NCI-H1105 treated with DMSO at 0.1 percent for 48 hours (cell line): ENCODE measurements around the gene ZNF407.
A peak's percentile ranks its signal among the peaks of the same experiment; 100 is the strongest.

Experiments
- DNase-seq: peaks from one replicate; lab custom pipeline; 2025; lab: John Stamatoyannopoulos, UW

Gene ZNF407

DNA sequence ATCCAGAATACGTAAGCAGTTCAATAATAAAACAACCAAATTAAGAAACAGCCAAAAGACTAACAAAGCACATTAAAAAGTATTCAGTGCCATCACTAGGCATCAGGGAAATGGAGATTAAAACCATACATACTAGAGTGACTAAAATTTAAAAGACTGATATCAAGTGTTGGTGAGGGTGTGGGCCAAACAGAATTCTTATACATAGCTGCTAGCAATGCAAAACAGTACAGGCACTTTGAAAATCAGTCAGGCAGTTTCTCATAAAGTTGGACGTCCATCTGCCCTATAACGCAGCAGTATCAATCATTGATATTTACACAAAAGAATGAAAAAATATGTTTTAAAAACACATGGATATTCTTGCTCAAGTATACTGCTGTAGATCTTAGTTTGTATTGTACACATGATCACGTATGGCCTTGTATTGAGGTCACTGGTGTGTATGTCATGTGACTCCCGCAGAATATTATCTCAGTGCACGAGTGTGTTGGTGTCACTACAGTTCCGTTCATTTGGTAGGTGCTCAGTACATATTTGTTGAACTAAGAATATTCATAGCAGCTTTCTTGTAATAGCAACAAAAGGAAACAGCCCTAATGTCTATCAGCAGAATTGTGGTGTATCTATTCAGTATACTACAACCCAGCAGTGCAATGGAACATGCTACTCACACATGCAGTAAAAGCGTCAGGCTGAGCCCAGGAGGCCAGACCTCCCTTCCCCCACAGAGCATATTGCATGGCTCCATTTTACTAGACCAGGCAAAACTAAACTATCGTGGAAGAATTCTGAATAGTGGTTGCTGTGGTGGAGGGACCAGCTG, 28.6 kb downstream of the ZNF407 start:
- no peak for DNase-seq

DNA sequence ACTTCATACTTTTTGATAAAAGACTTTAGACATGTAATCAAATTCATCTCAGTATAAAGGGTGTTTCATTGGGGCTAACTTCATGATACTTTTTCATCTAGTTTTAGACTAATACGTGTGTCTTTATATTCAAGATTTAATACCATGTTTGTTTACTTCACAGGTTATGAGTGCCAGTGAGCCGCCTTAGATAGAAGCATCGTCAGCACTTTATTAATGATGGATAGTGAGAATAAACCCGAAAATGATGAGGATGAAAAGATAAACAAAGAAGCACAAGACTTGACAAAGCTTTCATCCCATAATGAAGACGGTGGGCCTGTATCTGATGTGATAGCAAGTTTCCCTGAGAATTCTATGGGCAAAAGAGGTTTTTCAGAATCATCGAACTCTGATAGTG, 33.1 kb downstream of the ZNF407 start:
- no peak for DNase-seq

DNA sequence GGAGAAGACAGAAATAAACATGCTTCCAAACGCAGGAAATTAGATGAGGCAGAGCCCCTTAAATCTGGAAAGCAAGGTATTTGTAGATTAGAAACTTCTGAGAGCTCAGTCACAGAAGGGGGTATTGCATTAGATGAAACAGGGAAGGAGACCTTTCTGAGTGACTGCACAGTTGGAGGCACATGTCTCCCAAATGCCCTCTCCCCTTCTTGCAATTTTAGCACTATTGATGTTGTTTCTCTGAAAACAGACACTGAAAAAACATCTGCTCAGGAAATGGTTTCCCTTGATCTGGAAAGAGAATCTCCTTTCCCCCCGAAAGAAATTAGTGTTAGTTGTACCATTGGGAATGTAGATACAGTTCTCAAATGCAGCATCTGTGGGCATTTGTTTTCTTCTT, 33.5 kb downstream of the ZNF407 start:
- no peak for DNase-seq

DNA sequence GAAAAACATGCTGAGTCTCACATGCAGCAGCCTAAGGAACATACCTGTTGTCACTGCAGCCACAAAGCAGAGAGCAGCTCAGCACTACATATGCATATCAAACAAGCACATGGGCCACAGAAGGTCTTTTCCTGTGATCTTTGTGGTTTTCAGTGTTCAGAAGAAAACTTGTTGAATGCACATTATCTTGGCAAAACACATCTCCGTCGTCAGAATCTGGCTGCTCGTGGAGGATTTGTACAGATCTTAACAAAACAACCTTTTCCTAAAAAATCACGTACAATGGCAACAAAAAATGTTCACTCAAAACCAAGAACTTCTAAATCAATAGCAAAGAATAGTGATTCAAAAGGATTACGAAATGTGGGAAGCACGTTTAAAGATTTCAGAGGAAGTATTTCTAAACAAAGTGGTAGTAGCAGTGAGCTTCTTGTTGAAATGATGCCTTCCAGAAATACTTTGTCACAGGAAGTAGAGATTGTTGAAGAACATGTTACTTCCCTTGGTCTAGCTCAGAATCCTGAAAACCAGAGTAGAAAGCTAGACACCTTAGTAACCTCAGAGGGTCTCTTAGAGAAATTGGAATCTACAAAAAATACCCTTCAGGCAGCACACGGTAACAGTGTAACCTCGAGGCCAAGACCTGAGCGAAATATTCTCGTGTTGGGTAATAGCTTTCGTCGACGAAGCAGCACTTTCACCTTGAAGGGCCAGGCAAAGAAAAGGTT, 34.1 kb downstream of the ZNF407 start:
- DNase-seq = no peak

DNA sequence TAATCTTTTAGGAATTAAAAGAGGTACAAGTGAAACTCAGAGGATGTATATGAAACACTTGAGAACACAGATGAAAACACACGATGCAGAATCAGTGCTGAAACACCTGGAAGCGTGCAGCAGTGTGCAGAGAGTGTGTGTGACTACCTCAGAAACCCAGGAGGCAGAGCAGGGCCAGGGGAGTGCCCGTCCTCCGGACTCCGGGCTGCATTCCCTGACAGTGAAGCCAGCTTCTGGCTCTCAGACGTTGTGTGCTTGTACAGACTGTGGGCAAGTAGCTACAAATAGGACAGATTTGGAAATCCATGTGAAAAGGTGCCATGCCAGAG, 34.6 kb downstream of the ZNF407 start:
- DNase-seq = no peak

DNA sequence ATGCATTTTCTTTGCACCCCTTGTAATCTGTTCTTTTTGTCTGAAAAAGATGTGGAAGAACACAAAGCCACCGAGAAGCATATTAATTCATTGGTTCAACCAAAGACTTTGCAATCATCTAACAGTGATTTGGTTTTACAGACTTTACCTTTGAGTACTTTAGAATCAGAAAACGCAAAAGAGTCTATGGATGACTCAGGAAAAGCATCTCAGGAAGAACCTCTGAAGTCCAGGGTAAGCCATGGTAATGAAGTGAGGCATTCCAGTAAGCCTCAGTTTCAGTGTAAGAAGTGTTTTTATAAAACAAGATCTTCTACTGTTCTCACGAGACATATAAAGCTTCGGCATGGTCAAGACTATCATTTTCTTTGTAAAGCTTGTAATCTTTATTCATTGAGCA, 35.2 kb downstream of the ZNF407 start:
- DNase-seq = no peak

DNA sequence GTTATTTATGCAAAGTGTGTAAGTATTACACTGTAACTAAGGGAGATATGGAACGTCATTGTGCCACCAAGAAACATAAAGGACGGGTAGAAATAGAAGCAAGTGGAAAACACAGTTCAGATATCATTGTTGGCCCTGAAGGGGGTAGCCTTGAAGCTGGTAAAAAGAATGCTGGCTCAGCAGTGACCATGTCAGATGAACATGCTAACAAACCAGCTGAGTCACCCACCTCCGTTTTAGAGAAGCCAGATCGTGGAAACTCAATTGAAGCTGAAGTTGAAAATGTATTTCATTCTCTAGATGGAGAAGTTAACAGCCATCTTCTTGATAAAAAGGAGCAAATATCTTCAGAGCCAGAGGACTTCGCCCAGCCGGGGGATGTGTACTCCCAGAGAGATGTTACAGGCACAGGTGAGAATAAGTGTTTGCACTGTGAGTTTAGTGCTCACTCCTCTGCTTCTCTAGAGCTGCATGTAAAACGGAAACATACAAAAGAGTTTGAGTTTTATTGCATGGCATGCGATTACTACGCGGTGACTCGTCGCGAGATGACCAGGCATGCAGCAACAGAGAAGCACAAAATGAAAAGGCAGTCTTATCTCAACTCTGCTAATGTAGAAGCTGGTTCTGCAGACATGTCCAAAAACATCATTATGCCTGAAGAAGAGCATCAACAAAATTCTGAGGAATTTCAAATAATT, 36.1 kb downstream of the ZNF407 start:
- DNase-seq = no peak

DNA sequence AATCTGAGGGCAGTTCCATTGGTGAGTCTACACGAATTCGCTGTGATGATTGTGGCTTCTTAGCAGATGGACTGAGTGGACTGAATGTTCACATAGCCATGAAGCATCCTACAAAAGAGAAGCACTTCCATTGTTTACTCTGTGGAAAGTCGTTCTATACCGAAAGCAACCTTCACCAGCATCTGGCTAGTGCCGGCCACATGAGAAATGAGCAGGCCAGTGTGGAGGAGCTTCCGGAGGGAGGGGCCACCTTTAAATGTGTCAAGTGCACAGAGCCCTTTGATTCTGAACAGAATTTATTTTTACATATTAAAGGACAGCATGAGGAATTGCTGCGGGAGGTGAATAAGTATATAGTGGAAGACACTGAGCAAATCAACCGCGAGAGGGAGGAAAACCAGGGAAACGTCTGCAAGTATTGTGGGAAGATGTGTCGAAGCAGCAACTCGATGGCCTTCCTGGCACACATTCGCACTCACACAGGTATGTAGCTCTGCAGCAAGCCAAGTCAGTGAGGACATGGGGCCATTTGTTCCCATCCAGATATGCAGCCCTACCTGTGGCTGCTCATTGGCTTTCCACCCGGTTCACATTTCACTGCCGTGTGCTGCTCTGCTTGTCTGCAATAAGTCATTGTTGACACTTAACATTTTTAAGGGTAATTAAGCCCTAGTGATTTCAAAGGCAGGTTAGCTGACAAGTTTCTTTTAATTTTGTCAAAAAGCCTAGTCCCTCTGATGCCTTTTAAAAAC, 37.7 kb downstream of the ZNF407 start:
- DNase-seq = peak; percentile 89

DNA sequence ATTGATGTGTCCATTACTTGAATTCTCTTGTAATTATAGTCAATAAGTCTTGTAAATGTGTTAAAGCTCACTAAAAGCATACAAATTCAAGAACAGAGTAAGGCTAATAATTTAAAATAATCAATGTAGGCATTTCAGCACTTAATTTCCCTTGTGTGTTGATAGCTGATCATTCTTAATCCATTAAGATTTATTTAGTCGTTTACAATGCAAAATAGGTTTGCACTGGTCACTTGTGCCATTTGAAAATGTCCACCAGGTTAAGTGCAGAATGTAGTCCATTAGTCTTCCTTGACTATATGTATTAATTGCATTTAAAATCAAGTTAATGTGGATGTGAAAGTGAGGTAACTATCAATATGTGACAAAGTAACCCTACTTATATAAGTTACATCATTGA, 39.4 kb downstream of the ZNF407 start:
- DNase-seq = no peak

DNA sequence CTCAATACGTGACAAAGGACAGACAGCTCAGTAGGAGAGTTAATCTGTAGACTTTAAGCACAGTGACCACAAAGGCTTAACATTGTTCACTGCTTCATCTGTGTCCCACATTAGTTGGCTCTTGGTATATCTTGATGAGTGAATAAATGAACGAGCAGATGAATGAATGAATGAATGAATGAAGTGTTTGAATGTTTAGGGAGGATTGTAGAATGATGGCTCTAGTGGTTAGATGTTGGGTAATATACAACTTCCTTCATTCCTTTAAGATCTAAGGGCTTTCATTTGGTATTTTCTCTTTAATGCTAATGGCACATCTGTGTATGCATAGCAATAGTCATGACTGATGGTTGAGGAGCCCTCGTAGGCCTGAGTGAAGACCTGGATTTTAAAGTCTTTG, 40.5 kb downstream of the ZNF407 start:
- no peak for DNase-seq

DNA sequence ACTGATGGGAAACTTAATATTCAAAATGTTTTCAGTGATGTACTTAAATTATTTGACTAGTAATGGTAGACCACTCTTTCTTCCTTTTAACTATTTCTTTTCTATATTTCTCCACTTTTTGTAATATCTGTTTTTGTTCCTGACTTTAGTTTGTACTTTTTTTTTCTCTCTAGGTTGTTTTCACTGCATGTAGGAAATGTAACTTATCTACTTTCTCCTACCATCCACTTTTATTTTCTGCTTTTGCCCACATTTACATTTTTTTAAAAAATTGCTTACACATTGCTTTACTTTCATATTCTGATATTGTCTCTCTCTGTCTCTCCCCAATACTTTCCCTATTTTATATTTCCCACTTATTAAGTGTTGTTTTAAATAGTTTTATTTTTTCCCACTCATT, 47.0 kb downstream of the ZNF407 start:
- no peak for DNase-seq

DNA sequence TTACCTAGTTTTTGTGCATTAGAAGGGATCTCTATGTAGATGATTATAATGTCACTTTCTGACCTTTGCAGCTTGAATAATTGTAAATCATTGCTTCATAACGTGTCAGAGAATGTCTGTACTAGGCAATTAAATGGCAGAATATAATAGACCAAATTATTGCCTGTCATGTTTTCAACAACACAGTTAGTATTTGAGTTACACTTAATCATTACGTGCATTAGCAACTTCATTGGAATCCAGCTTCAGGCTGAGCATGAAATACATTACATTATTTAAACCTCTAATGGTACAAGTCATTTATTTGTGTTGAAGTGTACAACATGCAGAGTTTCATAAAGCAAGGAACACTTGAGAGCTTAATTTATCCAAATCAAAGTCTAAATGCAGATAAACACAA, 48.0 kb downstream of the ZNF407 start:
- no peak for DNase-seq

DNA sequence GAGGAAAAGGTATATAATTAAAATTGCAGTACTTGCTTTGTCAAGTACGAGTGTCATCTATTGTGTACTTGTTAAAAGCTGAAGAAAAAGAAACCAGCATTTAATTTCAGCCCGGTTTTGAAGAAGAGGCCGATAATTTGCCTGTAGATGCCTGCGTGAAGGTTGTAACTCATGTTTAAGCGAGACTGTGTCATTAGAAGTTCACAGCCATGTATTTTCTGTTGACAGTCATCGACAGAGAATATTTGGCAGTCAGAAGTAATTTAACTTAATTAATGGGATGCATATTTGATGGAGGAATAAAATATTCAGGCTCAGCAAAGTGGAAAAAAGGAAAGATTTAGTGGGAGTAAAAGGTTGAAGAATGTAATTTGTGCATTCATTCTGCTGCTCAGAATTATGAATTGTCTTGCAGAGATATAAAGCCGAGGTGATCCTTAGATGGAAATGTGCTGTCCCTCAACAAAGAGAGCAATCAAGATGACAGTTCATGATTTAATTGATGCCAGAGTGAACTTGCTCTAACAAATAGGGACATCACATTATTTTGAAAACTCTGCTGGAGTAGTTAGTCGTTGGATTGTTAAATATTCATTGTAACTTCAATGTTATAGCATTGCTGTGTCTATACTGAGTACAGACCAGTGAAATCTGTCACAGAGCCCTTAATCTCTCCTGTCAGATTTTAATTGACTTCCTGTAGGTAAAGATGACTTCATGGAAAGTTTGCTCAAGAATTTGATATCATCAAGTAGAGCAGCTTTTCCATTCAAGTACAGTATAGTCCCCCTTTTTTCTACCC, 53.9 kb downstream of the ZNF407 start:
- DNase-seq = no peak

DNA sequence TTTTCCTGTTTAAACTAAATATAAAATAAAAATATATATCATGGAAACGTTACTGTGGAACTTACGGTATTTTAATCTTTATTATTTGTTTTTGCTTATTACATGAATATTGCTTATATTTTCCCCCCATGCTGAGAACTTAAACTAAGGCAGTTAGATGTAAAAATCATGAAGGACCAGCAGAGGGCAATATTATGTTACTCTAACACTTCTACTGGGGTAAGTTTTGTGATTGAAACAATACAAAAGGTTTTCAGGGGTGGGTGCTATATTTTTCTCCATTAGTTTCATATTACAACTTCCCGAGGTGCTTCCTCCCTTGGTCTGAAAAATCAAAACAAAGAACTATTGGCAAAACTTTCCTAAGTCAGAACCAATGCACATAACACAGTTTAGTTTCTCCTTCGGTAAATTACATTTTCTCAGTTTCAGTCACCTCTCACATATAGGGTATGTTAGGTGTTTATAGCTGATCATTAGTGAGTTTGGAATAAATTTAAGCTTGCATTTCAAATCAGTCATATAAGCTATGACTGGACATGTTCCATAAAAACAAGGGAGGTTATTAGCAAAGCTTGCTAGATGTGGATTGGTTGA, 54.8 kb downstream of the ZNF407 start:
- DNase-seq = peak; percentile 63

DNA sequence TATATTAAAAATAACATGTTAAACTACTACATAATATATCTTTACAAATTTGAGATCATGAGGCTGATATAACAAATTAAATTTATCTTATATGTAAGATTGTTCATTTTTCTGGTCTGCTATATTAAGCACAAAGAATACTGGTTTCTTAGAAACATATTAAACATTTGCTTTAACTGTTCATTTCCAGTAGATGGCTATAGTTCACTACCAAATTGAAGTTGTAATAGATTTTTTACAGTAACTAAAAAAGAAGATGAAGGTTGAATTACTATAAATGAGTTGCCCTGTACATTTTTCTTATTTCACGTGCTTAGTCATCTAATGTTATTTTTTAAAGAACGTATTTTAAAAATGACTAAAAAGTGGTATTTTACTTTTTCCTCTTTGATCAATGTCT, 57.0 kb downstream of the ZNF407 start:
- peak; percentile 64 for DNase-seq

DNA sequence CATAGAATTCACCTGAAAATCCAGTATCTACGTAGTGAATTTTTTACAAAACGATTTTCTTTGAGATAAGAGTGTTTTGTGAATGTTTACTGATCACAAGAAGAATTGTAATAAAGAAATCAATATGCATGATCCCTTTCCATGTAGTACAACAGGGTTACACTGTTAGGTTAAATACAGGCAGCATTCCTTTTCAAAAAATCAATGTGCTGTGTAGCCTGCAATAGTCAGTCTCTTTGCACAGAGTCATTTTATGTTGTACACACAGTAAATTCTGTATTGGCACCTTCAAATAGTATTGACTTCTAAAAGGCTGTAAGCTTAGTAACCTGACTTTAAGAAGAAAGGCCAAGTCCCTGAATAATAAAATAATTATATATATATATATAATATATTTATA, 63.3 kb downstream of the ZNF407 start:
- no peak for DNase-seq

DNA sequence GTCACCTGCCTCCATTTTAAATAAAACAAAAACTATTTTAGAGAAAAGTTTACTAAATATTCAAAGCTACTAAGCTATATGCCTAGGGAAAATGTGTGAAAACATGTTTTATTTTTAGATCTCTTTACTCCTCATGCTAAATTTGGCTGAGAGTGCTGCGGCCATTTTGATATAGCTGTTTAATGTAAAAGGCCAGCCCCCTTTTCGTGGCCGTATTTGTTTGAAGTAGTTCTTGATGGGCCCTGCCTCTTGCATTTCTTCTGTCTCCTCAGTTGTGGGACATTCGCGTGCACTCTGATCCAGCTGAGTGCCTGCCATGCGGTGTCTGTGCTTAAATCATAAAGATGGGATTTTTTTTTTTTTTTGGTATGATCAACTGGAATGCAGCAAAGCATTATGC, 64.0 kb downstream of the ZNF407 start:
- DNase-seq = no peak

DNA sequence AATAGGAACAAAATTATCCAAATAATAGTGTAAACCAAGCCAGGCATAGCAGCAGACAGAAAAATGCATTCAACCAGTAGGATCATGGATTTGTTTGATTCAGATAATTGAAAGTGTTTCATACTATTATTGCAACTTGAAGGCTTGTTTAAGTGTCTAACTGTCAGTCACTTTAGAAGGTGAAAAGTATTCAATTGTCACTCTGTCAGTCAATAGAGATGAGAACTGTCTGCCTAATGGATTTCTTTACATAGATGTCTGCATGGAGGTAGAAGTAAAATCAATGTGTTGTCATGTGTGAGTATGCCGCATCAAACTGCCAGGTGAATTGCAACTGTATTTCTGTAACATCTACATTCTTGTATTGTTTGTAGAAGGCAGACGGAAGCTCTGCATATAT, 65.0 kb downstream of the ZNF407 start:
- no peak for DNase-seq

DNA sequence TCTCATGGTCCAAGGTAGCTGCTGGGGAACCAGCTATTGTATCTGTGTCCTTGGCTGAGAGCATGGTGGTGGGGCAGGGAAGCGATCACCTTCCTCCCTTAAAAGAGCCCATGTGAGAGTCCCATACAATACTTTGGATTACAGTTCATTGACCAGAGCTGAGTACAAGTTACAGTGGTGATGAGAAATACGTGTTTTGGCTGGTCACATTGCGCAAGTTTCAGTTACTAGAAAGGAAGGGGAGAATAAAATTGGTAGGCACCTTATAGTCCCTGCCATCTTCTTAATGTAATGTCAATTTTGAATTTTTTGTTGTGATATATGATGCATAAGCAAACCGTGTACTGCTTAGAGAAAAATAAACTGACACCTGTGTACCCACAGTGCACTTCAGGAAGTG, 67.7 kb downstream of the ZNF407 start:
- no peak for DNase-seq

DNA sequence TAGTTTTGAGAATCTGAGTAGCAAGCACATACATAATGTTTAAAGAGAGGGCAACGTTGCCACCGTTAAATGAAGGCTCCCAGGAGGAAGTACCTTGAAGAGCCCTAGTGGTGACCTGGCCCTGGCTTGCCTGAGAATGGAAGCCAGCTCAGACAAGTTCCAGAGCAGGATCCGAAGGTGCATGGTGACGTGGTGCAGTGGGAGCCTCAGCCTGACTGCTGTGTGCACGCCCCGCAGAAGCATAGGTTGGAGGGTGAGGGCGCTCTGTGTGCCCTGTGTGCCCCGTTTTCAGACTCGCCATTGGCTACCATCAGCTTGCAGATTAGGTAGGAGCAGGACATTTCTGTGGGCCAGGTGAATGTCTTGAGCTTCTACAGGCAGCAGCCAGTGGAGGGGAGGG, 68.2 kb downstream of the ZNF407 start:
- DNase-seq = no peak

DNA sequence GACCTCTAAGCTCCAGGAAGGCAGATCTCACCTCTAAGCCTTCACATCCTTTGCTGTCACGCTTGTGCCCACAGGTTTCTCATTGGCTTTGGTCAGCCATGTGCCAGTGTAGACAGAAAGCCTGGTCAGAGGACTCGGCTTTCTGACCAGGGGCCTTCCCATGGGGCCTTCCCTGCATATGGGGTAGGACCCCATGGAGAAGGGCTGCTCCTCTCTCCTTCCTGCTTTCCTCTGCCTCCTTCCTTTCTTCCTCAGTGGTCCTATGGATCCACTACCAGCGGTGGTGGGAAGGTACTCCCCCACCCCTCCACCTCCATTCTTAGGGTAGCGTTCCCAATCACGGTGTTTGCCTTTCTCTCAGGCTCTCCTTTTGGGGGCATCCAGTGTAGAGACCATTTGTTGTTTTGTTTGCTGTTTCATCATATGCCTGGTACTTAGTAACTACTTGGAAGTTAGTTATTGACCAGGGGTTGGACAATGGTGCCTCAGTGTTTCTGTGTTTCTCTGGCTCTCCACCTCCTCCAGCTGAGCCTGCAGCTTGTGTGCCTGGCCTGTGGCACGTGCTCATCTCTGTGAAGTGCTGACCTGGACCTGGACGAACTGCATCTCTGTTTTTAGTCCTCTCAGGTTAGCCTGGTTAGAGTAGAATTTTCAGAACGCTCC, 71.6 kb downstream of the ZNF407 start:
- no peak for DNase-seq
